ENCODE results near the gene CELF1.

The CELF1 gene

GRCh38 chr11:47587039-47587716, 34.2 kb upstream of the CELF1 start:
- Mint-ChIP-seq H3K9me3 (no peaks in the 10 kb centered on the region), H3K27ac (no peak overlapping the region), H3K4me3 (no peak overlapping the region), H3K36me3 (peaks cover 21% of the 10 kb centered on the region), H3K27me3 (peaks cover 7% of the 10 kb centered on the region), H3K4me1 (peaks cover 8% of the 10 kb centered on the region)
- DNase-seq: no peak
- CTCF ChIA-PET: no interaction called here

GRCh38 chr11:47586098-47586855, 33.3 kb upstream of the CELF1 start, which contains the start of gene FAM180B:
Gene FAM180B (plus strand): TSS chr11:47586678. CDS start chr11:47586769, 91 bp downstream.
- H3K9me3 Mint-ChIP-seq: no peaks in the 10 kb centered on the region
- no peak for DNase-seq
- peaks cover 4% of the 10 kb centered on the region for H3K4me1 Mint-ChIP-seq
- H3K27ac Mint-ChIP-seq: no peak within 1 kb of the TSS
- H3K27me3 Mint-ChIP-seq: no peaks in the 10 kb centered on the region
- H3K36me3 Mint-ChIP-seq: peaks cover 26% of the 10 kb centered on the region
- CTCF ChIA-PET: no interaction called here
- no peak within 1 kb of the TSS for H3K4me3 Mint-ChIP-seq

GRCh38 chr11:47583844-47584243, 30.9 kb upstream of the CELF1 start:
- no peaks in the 10 kb centered on the region for H3K27me3 Mint-ChIP-seq
- H3K27ac Mint-ChIP-seq: no peak overlapping the region
- no peaks in the 10 kb centered on the region for H3K9me3 Mint-ChIP-seq
- no peak overlapping the region for H3K4me3 Mint-ChIP-seq
- peaks cover 19% of the 10 kb centered on the region for H3K4me1 Mint-ChIP-seq
- DNase-seq: no peak
- peaks cover 33% of the 10 kb centered on the region for H3K36me3 Mint-ChIP-seq
- CTCF ChIA-PET: no interaction called here

GRCh38 chr11:47578524-47579494, 25.9 kb upstream of the CELF1 start, which contains the start of the genes KBTBD4 and NDUFS3:
Gene KBTBD4 (minus strand): TSS chr11:47578970. CDS start chr11:47578951, 19 bp downstream.
Gene NDUFS3 (plus strand): TSS chr11:47579074. CDS start chr11:47579092, 18 bp downstream.
- Mint-ChIP-seq H3K4me3 (peak within 1 kb of the TSS; percentile 96), H3K4me1 (peaks cover 43% of the 10 kb centered on the region), H3K36me3 (peaks cover 50% of the 10 kb centered on the region), H3K27ac (peak within 1 kb of the TSS; percentile 92), H3K27me3 (no peaks in the 10 kb centered on the region), H3K9me3 (no peaks in the 10 kb centered on the region)
- CTCF ChIA-PET: interaction anchor here (0.9 to 1.9 kb wide), 2 partner anchors 25 to 27 kb away, joined by 3 to 5 read pairs; no protein-coding TSS in a partner anchor
- peak; percentile 91 for DNase-seq

GRCh38 chr11:47577460-47578041, 24.6 kb upstream of the CELF1 start:
- Mint-ChIP-seq H3K27me3 (no peaks in the 10 kb centered on the region), H3K27ac (peak overlapping the region; percentile 65), H3K4me3 (peak overlapping the region; percentile 96), H3K9me3 (no peaks in the 10 kb centered on the region), H3K36me3 (peaks cover 55% of the 10 kb centered on the region), H3K4me1 (peaks cover 45% of the 10 kb centered on the region)
- DNase-seq: no peak
- CTCF ChIA-PET: interaction anchor here (0.7 to 1.9 kb wide), 2 partner anchors 8 to 24 kb away, joined by 3 to 5 read pairs; no protein-coding TSS in a partner anchor

- no peaks in the 10 kb centered on the region for H3K9me3 Mint-ChIP-seq
- no peak for DNase-seq
- H3K4me3 Mint-ChIP-seq: no peak overlapping the region
- peaks cover 22% of the 10 kb centered on the region for H3K4me1 Mint-ChIP-seq
- CTCF ChIA-PET: no interaction called here
- H3K27me3 Mint-ChIP-seq: no peaks in the 10 kb centered on the region
- no peak overlapping the region for H3K27ac Mint-ChIP-seq
- H3K36me3 Mint-ChIP-seq: peaks cover 52% of the 10 kb centered on the region
These were observed 20.4 kb upstream of the CELF1 start for GRCh38 chr11:47573321-47573720.

GRCh38 chr11:47572715-47573255, 19.9 kb upstream of the CELF1 start:
- peaks cover 53% of the 10 kb centered on the region for H3K36me3 Mint-ChIP-seq
- DNase-seq: no peak

GRCh38 chr11:47571895-47572294, 19.0 kb upstream of the CELF1 start:
- Mint-ChIP-seq H3K4me3 (no peak overlapping the region), H3K4me1 (peaks cover 11% of the 10 kb centered on the region), H3K27ac (no peak overlapping the region), H3K9me3 (no peaks in the 10 kb centered on the region), H3K36me3 (peaks cover 49% of the 10 kb centered on the region), H3K27me3 (no peaks in the 10 kb centered on the region)
- CTCF ChIA-PET: no interaction called here
- no peak for DNase-seq

More at GRCh38 chr11:47572715-47573255, 19.9 kb upstream of the CELF1 start:
- Mint-ChIP-seq H3K27me3 (no peaks in the 10 kb centered on the region), H3K27ac (no peak overlapping the region), H3K4me1 (peaks cover 16% of the 10 kb centered on the region), H3K9me3 (no peaks in the 10 kb centered on the region), H3K4me3 (no peak overlapping the region)
- CTCF ChIA-PET: no interaction called here

GRCh38 chr11:47571357-47571729, 18.4 kb upstream of the CELF1 start:
- peaks cover 14% of the 10 kb centered on the region for H3K4me1 Mint-ChIP-seq
- no peak overlapping the region for H3K4me3 Mint-ChIP-seq
- peaks cover 50% of the 10 kb centered on the region for H3K36me3 Mint-ChIP-seq
- no peaks in the 10 kb centered on the region for H3K27me3 Mint-ChIP-seq
- no peak overlapping the region for H3K27ac Mint-ChIP-seq
- DNase-seq: no peak
- CTCF ChIA-PET: no interaction called here
- H3K9me3 Mint-ChIP-seq: no peaks in the 10 kb centered on the region

GRCh38 chr11:47570651-47571356, 17.9 kb upstream of the CELF1 start:
- no peaks in the 10 kb centered on the region for H3K27me3 Mint-ChIP-seq
- CTCF ChIA-PET: interaction anchor here (1.3 kb wide), 1 partner anchor 86 kb away, joined by 3 read pairs; no protein-coding TSS in a partner anchor
- DNase-seq: no peak
- H3K4me3 Mint-ChIP-seq: no peak overlapping the region
- H3K4me1 Mint-ChIP-seq: peaks cover 18% of the 10 kb centered on the region
- peaks cover 48% of the 10 kb centered on the region for H3K36me3 Mint-ChIP-seq
- H3K9me3 Mint-ChIP-seq: no peaks in the 10 kb centered on the region
- H3K27ac Mint-ChIP-seq: no peak overlapping the region

GRCh38 chr11:47569646-47570045, 16.7 kb upstream of the CELF1 start:
- Mint-ChIP-seq H3K27me3 (no peaks in the 10 kb centered on the region), H3K36me3 (peaks cover 39% of the 10 kb centered on the region), H3K4me1 (peaks cover 23% of the 10 kb centered on the region), H3K27ac (no peak overlapping the region), H3K9me3 (no peaks in the 10 kb centered on the region), H3K4me3 (no peak overlapping the region)
- CTCF ChIA-PET: interaction anchor here (0.7 to 1.3 kb wide), 3 partner anchors 8 to 87 kb away, joined by 3 to 4 read pairs (median 3); partner anchors contain the start of gene CELF1
- DNase-seq: no peak

- CTCF ChIA-PET: interaction anchor here (0.7 to 2.0 kb wide), 3 partner anchors 13 to 87 kb away, joined by 3 to 8 read pairs (median 3); partner anchors contain the start of gene CELF1
- peaks cover 18% of the 10 kb centered on the region for H3K36me3 Mint-ChIP-seq
- H3K27me3 Mint-ChIP-seq: no peaks in the 10 kb centered on the region
- no peaks in the 10 kb centered on the region for H3K9me3 Mint-ChIP-seq
- peak overlapping the region; percentile 76 for H3K4me3 Mint-ChIP-seq
- H3K4me1 Mint-ChIP-seq: peaks cover 31% of the 10 kb centered on the region
- DNase-seq: peak; percentile 33
- H3K27ac Mint-ChIP-seq: peak overlapping the region; percentile 82
These were observed 13.3 kb upstream of the CELF1 start for GRCh38 chr11:47566149-47566698.
